Hepatocyte (in vitro differentiated cells): Measurements from ENCODE around the gene PRMT7. TPM values are rescaled to one million over a fixed set of nuclear protein-coding genes. Genes with fewer than 3 reads are reported as not detected.

Experiments used
- DNase-seq: peaks from one replicate; pipeline ENCODE4 v3.0.0-alpha.2; 2016; ENCODE audit warnings: low spot score
- H2AFZ ChIP-seq: fragments of 200-600 bp; sonication (generic); 2 replicates; pipeline ENCODE4 v1.6.0; 2016; ENCODE audit warnings: antibody characterized with exemption, mild to moderate bottlenecking
- H3K27ac ChIP-seq: fragments of 200-600 bp; sonication (generic); 2 replicates; pipeline ENCODE4 v1.5.1; 2016; ENCODE audit warnings: mild to moderate bottlenecking
- H3K27me3 ChIP-seq: fragments of 200-600 bp; sonication (generic); 2 replicates; pipeline ENCODE4 v1.6.1; 2016
- H3K36me3 ChIP-seq: fragments of 200-600 bp; sonication (generic); replicated peaks from 2 replicates; pipeline ENCODE4 v1.5.1; 2016; ENCODE audit warnings: low read depth; ENCODE audit not compliant: insufficient read depth
- H3K4me1 ChIP-seq: fragments of 200-600 bp; sonication (generic); 2 replicates; pipeline ENCODE4 v1.5.1; 2016; ENCODE audit warnings: mild to moderate bottlenecking, moderate library complexity; ENCODE audit not compliant: insufficient read depth
- H3K4me2 ChIP-seq: fragments of 200-600 bp; sonication (generic); 2 replicates; pipeline ENCODE4 v1.6.0; 2016
- H3K4me3 ChIP-seq: fragments of 200-600 bp; sonication (generic); 2 replicates; pipeline ENCODE4 v1.5.1; 2016; ENCODE audit warnings: mild to moderate bottlenecking
- H3K79me2 ChIP-seq: fragments of 200-600 bp; sonication (generic); 2 replicates; pipeline ENCODE4 v1.6.0; 2017; ENCODE audit warnings: mild to moderate bottlenecking
- H3K9me2 ChIP-seq: fragments of 200-600 bp; sonication (generic); replicated peaks from 2 replicates; pipeline ENCODE4 v1.6.0; 2017; ENCODE audit warnings: mild to moderate bottlenecking; ENCODE audit not compliant: insufficient read depth
- H3K9me3 ChIP-seq: fragments of 200-600 bp; sonication (generic); 2 replicates; pipeline ENCODE4 v1.5.1; 2016; ENCODE audit warnings: low read depth, mild to moderate bottlenecking
- H4K20me1 ChIP-seq: fragments of 200-600 bp; sonication (generic); 2 replicates; pipeline ENCODE4 v1.6.0; 2016; ENCODE audit warnings: mild to moderate bottlenecking; ENCODE audit not compliant: insufficient read depth, poor library complexity, severe bottlenecking
- CTCF ChIP-seq: fragments of 200-600 bp; sonication (generic); IDR thresholded peaks from 2 replicates; pipeline ENCODE4 v1.5.1; 2016; ENCODE audit warnings: antibody characterized with exemption, mild to moderate bottlenecking; ENCODE audit not compliant: poor library complexity
- EZH2 ChIP-seq: fragments of 200-600 bp; sonication (generic); IDR thresholded peaks from 2 replicates; pipeline ENCODE4 v1.6.1; 2016; ENCODE audit warnings: antibody characterized with exemption, mild to moderate bottlenecking, borderline replicate concordance
- EZH2phosphoT487 ChIP-seq: fragments of 200-600 bp; sonication (generic); IDR thresholded peaks from one replicate; pipeline ENCODE4 v1.6.1; 2018; ENCODE audit warnings: antibody characterized with exemption, mild to moderate bottlenecking, low read depth, moderate library complexity; ENCODE audit not compliant: unreplicated experiment, severe bottlenecking
- WGBS: methylation state at CpG from one replicate; pipeline ENCODE4 v1.1.6; 2016; ENCODE audit warnings: low lambda C conversion rate; ENCODE audit errors: missing lambda C conversion rate; 5-methylcytosine and 5-hydroxymethylcytosine counted together
- polyA plus RNA-seq: library from polyadenylated mRNA; unstranded; fragments of >200 nt; fragmentation: Nextera tagmentation; extraction: Ambion mirVana; gene quantifications from 2 replicates; pipeline ENCODE4 v1.2.1, GENCODE V29; 2016
- total RNA-seq: library from RNA; depleted of rRNA; stranded (reverse); fragments of >200 nt; gene quantifications from 2 replicates; pipeline ENCODE4 v1.2.3, GENCODE V29; 2014

Gene PRMT7
- total and polyA plus RNA-seq, 2 experiments from 2014 or later = 41.1 to 43.6 TPM

- Histone ChIP-seq H3K79me2 (no peaks in the 10 kb centered on the region), H3K4me2 (no peak overlapping the region), H3K9me3 (no peaks in the 10 kb centered on the region), H3K9me2 (no peaks in the 10 kb centered on the region), H3K4me3 (no peak overlapping the region), H4K20me1 (no peaks in the 10 kb centered on the region), H3K27ac (no peak overlapping the region), H3K36me3 (no peaks in the 10 kb centered on the region), H2AFZ (no peak overlapping the region), H3K27me3 (no peaks in the 10 kb centered on the region), H3K4me1 (no peaks in the 10 kb centered on the region)
- 76% methylated on average over 5 of the region's 5 CpGs for WGBS
- no peak for DNase-seq
- no peak for TF ChIP-seq EZH2phosphoT487
- TF ChIP-seq CTCF = no peak
- TF ChIP-seq EZH2 = no peak
These were observed 90.2 kb downstream of the PRMT7 start for GRCh38 chr16:68400924-68401460.

GRCh38 chr16:68401871-68402747, 91.3 kb downstream of the PRMT7 start:
- no peaks in the 10 kb centered on the region for H3K27me3 ChIP-seq
- no peaks in the 10 kb centered on the region for H3K79me2 ChIP-seq
- no peak overlapping the region for H3K4me3 ChIP-seq
- no peaks in the 10 kb centered on the region for H4K20me1 ChIP-seq
- 79% methylated on average over 13 of the region's 13 CpGs for WGBS
- no peak overlapping the region for H2AFZ ChIP-seq
- no peaks in the 10 kb centered on the region for H3K9me2 ChIP-seq
- H3K36me3 ChIP-seq = no peaks in the 10 kb centered on the region
- H3K9me3 ChIP-seq = no peaks in the 10 kb centered on the region
- DNase-seq = no peak
- H3K4me1 ChIP-seq = no peaks in the 10 kb centered on the region
- H3K27ac ChIP-seq = no peak overlapping the region
- no peak overlapping the region for H3K4me2 ChIP-seq
- TF ChIP-seq CTCF = no peak
- TF ChIP-seq EZH2 = no peak
- no peak for TF ChIP-seq EZH2phosphoT487

GRCh38 chr16:68402748-68403040, 91.9 kb downstream of the PRMT7 start:
- Histone ChIP-seq H3K4me3 (no peak overlapping the region), H2AFZ (no peak overlapping the region), H3K27ac (no peak overlapping the region), H4K20me1 (no peaks in the 10 kb centered on the region), H3K9me3 (no peaks in the 10 kb centered on the region), H3K9me2 (no peaks in the 10 kb centered on the region), H3K27me3 (no peaks in the 10 kb centered on the region), H3K4me2 (no peak overlapping the region), H3K4me1 (no peaks in the 10 kb centered on the region), H3K79me2 (no peaks in the 10 kb centered on the region), H3K36me3 (no peaks in the 10 kb centered on the region)
- no peak for DNase-seq
- 90% methylated on average over 3 of the region's 3 CpGs for WGBS
- TF ChIP-seq EZH2 = no peak
- TF ChIP-seq CTCF = no peak
- no peak for TF ChIP-seq EZH2phosphoT487
